Ramos (cell line): ENCODE measurements around the gene VOPP1.
"Not testable (repeated sequence)": the region's sequence is repeated elsewhere in the genome, so short reads cannot be mapped to it uniquely, and the experiment has no call there.

Experiments
- in situ Hi-C: fragments of 300-500 bp; cut with MboI; formaldehyde crosslinking; loops from one replicate; pipeline ENCODE4 v1.14.3; 2022; ENCODE audit warnings: low sequenced_read_pairs; ENCODE audit not compliant: unreplicated experiment

Gene VOPP1

GRCh38 chr7:55587687-55588378 lies 15.5 kb upstream of the VOPP1 start:
- in situ Hi-C loops: no loop called here

GRCh38 chr7:55582656-55583055 lies 10.4 kb upstream of the VOPP1 start:
- in situ Hi-C loops: not testable (repeated sequence)

GRCh38 chr7:55576753-55577152 lies 4.5 kb upstream of the VOPP1 start:
- in situ Hi-C loops: no loop called here

- in situ Hi-C loops: no loop called here
Measured at GRCh38 chr7:55575733-55576132, 3.4 kb upstream of the VOPP1 start.

GRCh38 chr7:55575098-55575497 lies 2.8 kb upstream of the VOPP1 start:
- in situ Hi-C loops: no loop called here

- in situ Hi-C loops: no loop called here
Measured at GRCh38 chr7:55574051-55574717, 1.9 kb upstream of the VOPP1 start.

- in situ Hi-C loops: no loop called here
Measured at GRCh38 chr7:55573234-55573900, 1.1 kb upstream of the VOPP1 start.

GRCh38 chr7:55571511-55572377 lies 558 bp downstream of the VOPP1 start:
- in situ Hi-C loops: no loop called here

GRCh38 chr7:55570939-55571338 lies 1.4 kb downstream of the VOPP1 start:
- in situ Hi-C loops: no loop called here

- in situ Hi-C loops: no loop called here
Measured at GRCh38 chr7:55570218-55570873, 2.0 kb downstream of the VOPP1 start.

- in situ Hi-C loops: no loop called here
Measured at GRCh38 chr7:55569797-55570196, 2.5 kb downstream of the VOPP1 start.

GRCh38 chr7:55569269-55569663 lies 3.0 kb downstream of the VOPP1 start:
- in situ Hi-C loops: no loop called here

- in situ Hi-C loops: no loop called here
Measured at GRCh38 chr7:55568613-55569268, 3.6 kb downstream of the VOPP1 start.

GRCh38 chr7:55567571-55567970 lies 4.7 kb downstream of the VOPP1 start:
- in situ Hi-C loops: no loop called here

- in situ Hi-C loops: no loop called here
Measured at GRCh38 chr7:55565681-55566080, 6.6 kb downstream of the VOPP1 start.

- in situ Hi-C loops: no loop called here
Measured at GRCh38 chr7:55563596-55564325, 8.5 kb downstream of the VOPP1 start.

- in situ Hi-C loops: no loop called here
Measured at GRCh38 chr7:55561690-55562089, 10.6 kb downstream of the VOPP1 start.

GRCh38 chr7:55558962-55559920 lies 13.1 kb downstream of the VOPP1 start:
- in situ Hi-C loops: no loop called here
